ENCODE measurements around the gene EMC10. TPM values are rescaled to one million over a fixed set of nuclear protein-coding genes. Genes with fewer than 3 reads are reported as not detected.

Gene EMC10
- total and polyA plus RNA-seq, 10 of the 15 experiments (the other 5 are each of a cell fraction or from before 2014, with no cell fraction given) = 2.5 to 77.3 (median 20.3) TPM

GRCh38 chr19:50486823-50487515, 10.7 kb downstream of the EMC10 start (continued):
- TF ChIP-seq, protein P1, sequence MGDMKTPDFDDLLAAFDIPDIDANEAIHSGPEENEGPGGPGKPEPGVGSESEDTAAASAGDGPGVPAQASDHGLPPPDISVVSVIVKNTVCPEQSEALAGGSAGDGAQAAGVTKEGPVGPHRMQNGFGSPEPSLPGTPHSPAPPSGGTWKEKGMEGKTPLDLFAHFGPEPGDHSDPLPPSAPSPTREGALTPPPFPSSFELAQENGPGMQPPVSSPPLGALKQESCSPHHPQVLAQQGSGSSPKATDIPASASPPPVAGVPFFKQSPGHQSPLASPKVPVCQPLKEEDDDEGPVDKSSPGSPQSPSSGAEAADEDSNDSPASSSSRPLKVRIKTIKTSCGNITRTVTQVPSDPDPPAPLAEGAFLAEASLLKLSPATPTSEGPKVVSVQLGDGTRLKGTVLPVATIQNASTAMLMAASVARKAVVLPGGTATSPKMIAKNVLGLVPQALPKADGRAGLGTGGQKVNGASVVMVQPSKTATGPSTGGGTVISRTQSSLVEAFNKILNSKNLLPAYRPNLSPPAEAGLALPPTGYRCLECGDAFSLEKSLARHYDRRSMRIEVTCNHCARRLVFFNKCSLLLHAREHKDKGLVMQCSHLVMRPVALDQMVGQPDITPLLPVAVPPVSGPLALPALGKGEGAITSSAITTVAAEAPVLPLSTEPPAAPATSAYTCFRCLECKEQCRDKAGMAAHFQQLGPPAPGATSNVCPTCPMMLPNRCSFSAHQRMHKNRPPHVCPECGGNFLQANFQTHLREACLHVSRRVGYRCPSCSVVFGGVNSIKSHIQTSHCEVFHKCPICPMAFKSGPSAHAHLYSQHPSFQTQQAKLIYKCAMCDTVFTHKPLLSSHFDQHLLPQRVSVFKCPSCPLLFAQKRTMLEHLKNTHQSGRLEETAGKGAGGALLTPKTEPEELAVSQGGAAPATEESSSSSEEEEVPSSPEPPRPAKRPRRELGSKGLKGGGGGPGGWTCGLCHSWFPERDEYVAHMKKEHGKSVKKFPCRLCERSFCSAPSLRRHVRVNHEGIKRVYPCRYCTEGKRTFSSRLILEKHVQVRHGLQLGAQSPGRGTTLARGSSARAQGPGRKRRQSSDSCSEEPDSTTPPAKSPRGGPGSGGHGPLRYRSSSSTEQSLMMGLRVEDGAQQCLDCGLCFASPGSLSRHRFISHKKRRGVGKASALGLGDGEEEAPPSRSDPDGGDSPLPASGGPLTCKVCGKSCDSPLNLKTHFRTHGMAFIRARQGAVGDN (IDR thresholded peaks at IDR 0.05) = no peak

DNA sequence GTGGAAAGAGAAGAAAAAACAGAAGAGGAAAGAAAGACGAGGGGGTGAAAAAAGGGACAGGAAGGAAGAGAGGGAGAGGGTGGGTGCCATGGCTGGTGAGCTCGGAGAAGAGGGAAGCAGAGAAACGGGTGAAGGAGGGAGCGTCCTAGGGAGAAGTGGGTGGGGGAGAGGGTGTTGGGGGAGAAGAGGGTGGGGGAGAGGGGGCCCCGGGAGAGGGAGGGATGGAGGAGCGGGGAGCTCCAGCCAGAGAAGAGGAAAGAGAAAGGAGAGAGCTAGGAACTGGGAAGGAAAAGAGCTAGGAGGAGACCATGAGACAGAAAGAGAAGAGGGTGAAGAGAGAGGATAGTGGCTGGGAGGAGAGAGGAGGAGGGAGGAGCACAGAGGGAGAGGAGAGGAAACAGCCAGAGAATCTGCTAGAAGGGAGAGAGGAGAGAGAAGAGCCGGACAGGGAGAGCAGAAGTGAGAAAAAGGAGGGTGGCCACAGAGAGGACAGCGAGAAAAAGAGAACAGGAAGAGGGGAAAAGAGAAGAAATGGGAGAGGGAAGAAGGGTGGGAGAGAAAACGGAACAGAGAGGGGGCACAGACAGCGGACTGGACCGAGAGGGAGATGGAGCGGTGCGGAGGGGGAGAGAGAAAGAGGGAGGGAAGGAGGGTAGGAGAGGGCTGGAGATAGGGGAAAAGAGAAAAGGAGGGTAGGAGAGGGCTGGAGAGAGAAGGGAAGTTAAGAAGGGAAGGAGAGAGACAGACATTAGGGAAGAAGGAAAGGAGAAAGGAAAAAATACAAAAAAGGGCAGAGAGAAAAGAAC, 12.3 kb downstream of the EMC10 start:
- H3K27ac ChIP-seq (ENCODE audit: control insufficient read depth, insufficient read depth) = no peak overlapping the region
- no peak for FAIRE-seq
- H2AFZ ChIP-seq (ENCODE audit: control insufficient read depth, low read depth, low read length) = no peak overlapping the region
- ChIA-PET POLR2A (no interaction called here), SMC1A (ENCODE audit: uncharacterized antibody, unreplicated experiment) (no interaction called here), CTCF (interaction anchor here (0.7 kb wide), 1 partner anchor 216 kb away, joined by 3 read pairs; no protein-coding TSS in a partner anchor), RAD21 (ENCODE audit: unreplicated experiment) (no interaction called here)
- H3K9ac ChIP-seq (ENCODE audit: control insufficient read depth, insufficient read depth, low read length) = no peak overlapping the region
- no peak overlapping the region for H3K4me2 ChIP-seq (ENCODE audit: control insufficient read depth, insufficient read depth)
- peaks cover 3% of the 10 kb centered on the region; the same call in 2 of the 3 replicates for H3K9me3 ChIP-seq (replicated peaks; ENCODE audit: control insufficient read depth, insufficient read depth, low read length)
- no peaks in the 10 kb centered on the region for H3K79me2 ChIP-seq (ENCODE audit: control insufficient read depth, insufficient read depth, low read length)
- no peaks in the 10 kb centered on the region for H3K27me3 ChIP-seq (replicated peaks in 1 of 2; ENCODE audit: control insufficient read depth in 2 of 2, insufficient read depth in 2 of 2, low read length in 1 of 2)
- H3K4me3 ChIP-seq = no peak overlapping the region
- in situ Hi-C loops (cut with MboI) = no loop called here
- intact Hi-C loops (cut with micrococcal nuclease; ENCODE audit: unreplicated experiment) = no loop called here
- 52% methylated on average over 9 of the region's 13 CpGs for WGBS (ENCODE audit: insufficient coverage, insufficient replicate concordance, low lambda C conversion rate, missing lambda C conversion rate)
- no peaks in the 10 kb centered on the region for H3K4me1 ChIP-seq (ENCODE audit: control insufficient read depth, insufficient read depth, low read length)
- H3K36me3 ChIP-seq (ENCODE audit: control insufficient read depth in 2 of 2, insufficient read depth in 2 of 2, low read length in 1 of 2) = no peaks in the 10 kb centered on the region
- DNase-seq (ENCODE audit: low read depth, low spot score) = no peak
- no TSS peak for BruUV-seq (replicated peaks)
- no peaks in the 10 kb centered on the region for H4K20me1 ChIP-seq (ENCODE audit: control insufficient read depth, insufficient read depth)
- no peak for ATAC-seq
- TF ChIP-seq ZZZ3 (IDR thresholded peaks at IDR 0.05; ENCODE audit: control insufficient read depth, insufficient read length, low read depth) (no peak), RB1 (IDR thresholded peaks at IDR 0.05; ENCODE audit: borderline replicate concordance) (no peak), ZNF274 (IDR thresholded peaks at IDR 0.05; ENCODE audit: insufficient read depth, insufficient read length) (no peak), ZBTB40 (IDR thresholded peaks at IDR 0.05; ENCODE audit: borderline replicate concordance) (no peak), GABPA (IDR thresholded peaks at IDR 0.05; ENCODE audit: low read depth) (no peak), FOS (IDR thresholded peaks at IDR 0.05; ENCODE audit: borderline replicate concordance, extremely low read depth, insufficient read length) (no peak)
- TF ChIP-seq, protein P2, sequence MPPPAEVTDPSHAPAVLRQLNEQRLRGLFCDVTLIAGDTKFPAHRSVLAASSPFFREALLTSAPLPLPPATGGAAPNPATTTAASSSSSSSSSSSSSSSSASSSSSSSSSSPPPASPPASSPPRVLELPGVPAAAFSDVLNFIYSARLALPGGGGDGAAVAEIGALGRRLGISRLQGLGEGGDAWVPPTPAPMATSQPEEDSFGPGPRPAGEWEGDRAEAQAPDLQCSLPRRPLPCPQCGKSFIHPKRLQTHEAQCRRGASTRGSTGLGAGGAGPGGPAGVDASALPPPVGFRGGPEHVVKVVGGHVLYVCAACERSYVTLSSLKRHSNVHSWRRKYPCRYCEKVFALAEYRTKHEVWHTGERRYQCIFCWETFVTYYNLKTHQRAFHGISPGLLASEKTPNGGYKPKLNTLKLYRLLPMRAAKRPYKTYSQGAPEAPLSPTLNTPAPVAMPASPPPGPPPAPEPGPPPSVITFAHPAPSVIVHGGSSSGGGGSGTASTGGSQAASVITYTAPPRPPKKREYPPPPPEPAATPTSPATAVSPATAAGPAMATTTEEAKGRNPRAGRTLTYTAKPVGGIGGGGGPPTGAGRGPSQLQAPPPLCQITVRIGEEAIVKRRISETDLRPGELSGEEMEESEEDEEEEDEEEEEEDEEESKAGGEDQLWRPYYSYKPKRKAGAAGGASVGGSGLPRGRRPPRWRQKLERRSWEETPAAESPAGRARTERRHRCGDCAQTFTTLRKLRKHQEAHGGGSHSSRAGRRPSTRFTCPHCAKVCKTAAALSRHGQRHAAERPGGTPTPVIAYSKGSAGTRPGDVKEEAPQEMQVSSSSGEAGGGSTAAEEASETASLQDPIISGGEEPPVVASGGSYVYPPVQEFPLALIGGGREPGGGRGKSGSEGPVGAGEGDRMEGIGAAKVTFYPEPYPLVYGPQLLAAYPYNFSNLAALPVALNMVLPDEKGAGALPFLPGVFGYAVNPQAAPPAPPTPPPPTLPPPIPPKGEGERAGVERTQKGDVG (CRISPR knock-in tag; IDR thresholded peaks at IDR 0.05) = no peak
